OCI-LY3 (cell line): ENCODE results near the gene DUS2.
A peak's percentile ranks its signal among the peaks of the same experiment; 100 is the strongest.
"Not testable (repeated sequence)": the region's sequence is repeated elsewhere in the genome, so short reads cannot be mapped to it uniquely, and the experiment has no call there.

Experiments
- H2AFZ ChIP-seq: fragments of 200-600, 300-600 bp; shearing (Covaris generic); 2 replicates; pipeline ENCODE4 v1.6.0; 2014; ENCODE audit warnings: antibody characterized with exemption, low read depth, low read length
- H3K27ac ChIP-seq: fragments of 200-600, 300-600 bp; sonication (generic); 2 replicates; pipeline ENCODE4 v1.5.1; 2014; ENCODE audit warnings: mild to moderate bottlenecking, low read length, moderate library complexity, mixed read lengths
- H3K27me3 ChIP-seq: fragments of 200-600, 300-600 bp; sonication (generic); 2 replicates; pipeline ENCODE4 v1.6.1; 2014; ENCODE audit warnings: low read depth, low read length, mixed read lengths
- H3K36me3 ChIP-seq: fragments of 200-600, 300-600 bp; sonication (generic); replicated peaks from 2 replicates; pipeline ENCODE3; 2014; ENCODE audit warnings: low read depth, low read length, mixed read lengths
- H3K4me1 ChIP-seq: fragments of 300-600, 200-600 bp; sonication (generic); 2 replicates; pipeline ENCODE4 v1.6.1; 2014; ENCODE audit warnings: low read length, mixed read lengths
- H3K4me2 ChIP-seq: fragments of 200-600, 300-600 bp; sonication (generic); 2 replicates; pipeline ENCODE4 v1.6.1; 2014; ENCODE audit warnings: low read length, mixed read lengths
- H3K4me3 ChIP-seq: fragments of 300-600, 200-600 bp; sonication (generic); 2 replicates; pipeline ENCODE4 v1.5.1; 2014; ENCODE audit warnings: antibody characterized with exemption, mild to moderate bottlenecking, low read length, moderate library complexity
- H3K79me2 ChIP-seq: fragments of 300-600, 200-600 bp; shearing (Covaris generic); 2 replicates; pipeline ENCODE4 v1.6.1; 2014; ENCODE audit warnings: mild to moderate bottlenecking, low read length, mixed read lengths
- H3K9ac ChIP-seq: fragments of 300-600, 200-600 bp; shearing (Covaris generic); 2 replicates; pipeline ENCODE4 v1.6.0; 2014; ENCODE audit warnings: mild to moderate bottlenecking, low read length, moderate library complexity
- H3K9me3 ChIP-seq: fragments of 200-600, 300-600 bp; shearing (Covaris generic); 2 replicates; pipeline ENCODE4 v1.6.1; 2014; ENCODE audit warnings: low read length, mixed read lengths; ENCODE audit not compliant: insufficient read depth
- H4K20me1 ChIP-seq: fragments of 200-600, 300-600 bp; sonication (generic); 2 replicates; pipeline ENCODE4 v1.6.1; 2016; ENCODE audit warnings: low read length, mixed read lengths; ENCODE audit not compliant: insufficient read depth
- EZH2phosphoT487 ChIP-seq: fragments of 200-600 bp; shearing (Covaris generic); IDR thresholded peaks from 2 replicates; pipeline ENCODE4 v1.6.1; 2018; ENCODE audit warnings: antibody characterized with exemption, mixed run types, low read depth
- TF ChIP-seq, protein P1 (sequence below): fragments of 200-600, 300-600 bp; sonication (generic); IDR thresholded peaks from 2 replicates; pipeline ENCODE4 v1.5.1; 2014; ENCODE audit warnings: antibody characterized with exemption, low read length, low read depth

Gene DUS2

DNA sequence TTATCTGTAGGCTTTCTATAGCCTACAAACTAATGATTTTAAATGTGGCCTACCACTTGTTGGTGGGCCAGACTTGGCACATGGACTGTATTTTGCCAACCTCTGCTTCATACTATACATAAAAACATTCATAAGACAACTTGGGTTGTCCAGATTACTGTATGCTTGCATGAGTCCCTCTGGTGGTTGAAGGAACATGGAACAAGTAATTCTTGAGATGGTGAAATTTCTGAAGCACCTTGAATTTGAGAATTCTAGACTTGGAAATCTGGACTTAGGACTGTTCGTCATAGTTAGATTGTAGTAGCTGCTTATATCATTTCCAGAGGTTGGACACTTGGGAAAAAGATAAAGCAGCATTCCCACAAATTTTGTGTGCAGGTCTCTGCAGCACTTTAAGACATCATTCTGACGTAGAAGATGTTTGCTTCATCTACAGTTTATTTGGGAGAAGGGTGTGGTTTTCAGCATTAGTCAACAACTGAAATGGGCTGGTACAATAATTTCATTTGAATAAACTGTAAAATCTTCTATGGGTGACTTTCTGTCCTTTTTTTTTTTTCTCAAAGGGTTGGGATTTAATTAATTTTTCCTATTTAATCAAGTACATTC, 93.3 kb downstream of the DUS2 start:
- no peak overlapping the region for H3K4me2 ChIP-seq
- H2AFZ ChIP-seq = no peak overlapping the region
- no peak overlapping the region for H3K9ac ChIP-seq
- H3K27ac ChIP-seq = no peak overlapping the region
- H3K4me1 ChIP-seq = peaks cover 20% of the 10 kb centered on the region
- no peak for TF ChIP-seq EZH2phosphoT487
- TF ChIP-seq, protein P1, sequence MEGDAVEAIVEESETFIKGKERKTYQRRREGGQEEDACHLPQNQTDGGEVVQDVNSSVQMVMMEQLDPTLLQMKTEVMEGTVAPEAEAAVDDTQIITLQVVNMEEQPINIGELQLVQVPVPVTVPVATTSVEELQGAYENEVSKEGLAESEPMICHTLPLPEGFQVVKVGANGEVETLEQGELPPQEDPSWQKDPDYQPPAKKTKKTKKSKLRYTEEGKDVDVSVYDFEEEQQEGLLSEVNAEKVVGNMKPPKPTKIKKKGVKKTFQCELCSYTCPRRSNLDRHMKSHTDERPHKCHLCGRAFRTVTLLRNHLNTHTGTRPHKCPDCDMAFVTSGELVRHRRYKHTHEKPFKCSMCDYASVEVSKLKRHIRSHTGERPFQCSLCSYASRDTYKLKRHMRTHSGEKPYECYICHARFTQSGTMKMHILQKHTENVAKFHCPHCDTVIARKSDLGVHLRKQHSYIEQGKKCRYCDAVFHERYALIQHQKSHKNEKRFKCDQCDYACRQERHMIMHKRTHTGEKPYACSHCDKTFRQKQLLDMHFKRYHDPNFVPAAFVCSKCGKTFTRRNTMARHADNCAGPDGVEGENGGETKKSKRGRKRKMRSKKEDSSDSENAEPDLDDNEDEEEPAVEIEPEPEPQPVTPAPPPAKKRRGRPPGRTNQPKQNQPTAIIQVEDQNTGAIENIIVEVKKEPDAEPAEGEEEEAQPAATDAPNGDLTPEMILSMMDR = peak; percentile 52
- peaks cover 97% of the 10 kb centered on the region for H3K79me2 ChIP-seq
- peaks cover 74% of the 10 kb centered on the region for H4K20me1 ChIP-seq
- no peaks in the 10 kb centered on the region for H3K36me3 ChIP-seq
- no peaks in the 10 kb centered on the region for H3K27me3 ChIP-seq
- no peak overlapping the region for H3K4me3 ChIP-seq
- no peaks in the 10 kb centered on the region for H3K9me3 ChIP-seq

DNA sequence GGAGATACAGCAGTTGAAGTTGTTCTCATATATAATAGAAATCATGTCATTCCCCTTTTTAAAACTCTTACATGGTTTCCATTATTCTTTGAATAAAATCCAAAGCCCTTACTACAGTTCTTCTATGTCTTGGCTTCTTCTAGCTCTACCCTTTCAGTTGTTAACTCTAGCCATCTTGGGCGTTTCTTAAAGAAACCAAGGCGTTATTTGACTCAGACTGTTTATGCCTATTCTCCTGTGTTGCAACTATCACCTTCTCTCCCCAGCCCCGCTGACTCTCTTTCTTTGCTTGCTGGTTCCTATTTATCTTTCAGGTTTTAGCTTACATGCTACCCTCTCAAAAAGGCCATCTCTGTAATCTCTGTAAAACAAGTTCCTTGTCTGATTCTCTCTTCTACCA, 94.8 kb downstream of the DUS2 start:
- no peak overlapping the region for H3K4me3 ChIP-seq
- peaks cover 5% of the 10 kb centered on the region for H3K36me3 ChIP-seq
- H3K27ac ChIP-seq = no peak overlapping the region
- peaks cover 97% of the 10 kb centered on the region for H3K79me2 ChIP-seq
- no peaks in the 10 kb centered on the region for H3K27me3 ChIP-seq
- H4K20me1 ChIP-seq = peaks cover 77% of the 10 kb centered on the region
- H3K4me1 ChIP-seq = peaks cover 20% of the 10 kb centered on the region
- no peak overlapping the region for H3K9ac ChIP-seq
- no peak for TF ChIP-seq EZH2phosphoT487
- TF ChIP-seq, protein P1 = no peak
- no peak overlapping the region for H2AFZ ChIP-seq
- H3K4me2 ChIP-seq = no peak overlapping the region
- H3K9me3 ChIP-seq = no peaks in the 10 kb centered on the region

DNA sequence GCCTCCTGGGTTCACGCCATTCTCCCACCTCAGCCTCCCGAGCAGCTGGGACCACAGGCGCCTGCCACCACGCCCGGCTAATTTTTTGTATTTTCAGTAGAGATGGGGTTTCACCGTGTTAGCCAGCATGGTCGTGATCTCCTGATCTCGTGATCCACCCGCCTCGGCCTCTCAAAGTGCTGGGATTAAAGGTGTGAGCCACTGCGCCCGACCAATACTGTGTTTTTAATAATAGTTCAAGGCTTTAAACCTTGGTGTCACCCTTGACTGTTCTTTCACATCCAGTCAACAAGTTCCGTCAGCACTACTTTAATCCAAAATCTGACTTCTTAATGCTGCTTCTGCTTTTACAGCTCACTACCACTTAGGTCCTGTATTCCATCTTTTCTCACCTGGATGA, 95.9 kb downstream of the DUS2 start:
- H3K4me3 ChIP-seq = peak overlapping the region; percentile 50
- peaks cover 96% of the 10 kb centered on the region for H3K79me2 ChIP-seq
- H3K4me2 ChIP-seq = peak overlapping the region; percentile 31

DNA sequence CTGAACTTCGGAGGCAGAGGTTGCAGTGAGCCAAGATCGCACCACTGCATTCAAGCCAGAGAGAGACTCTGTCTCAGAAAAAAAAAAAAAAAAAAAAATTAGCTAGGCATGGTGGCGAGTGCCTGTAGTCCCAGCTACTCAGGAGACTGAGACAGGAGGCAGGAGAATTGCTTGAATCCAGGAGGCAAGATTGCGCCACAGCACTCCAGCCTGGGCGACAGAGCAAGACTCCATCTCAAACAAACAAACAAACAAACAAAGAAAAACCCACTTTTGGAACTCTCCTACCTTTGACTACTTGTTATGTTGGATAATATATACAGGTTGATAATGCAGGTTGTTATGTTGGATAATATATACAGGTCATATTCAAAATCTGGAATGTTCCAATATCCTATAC, 97.4 kb downstream of the DUS2 start:
- H3K9ac ChIP-seq, H3K27me3 ChIP-seq, H2AFZ ChIP-seq, H3K4me2 ChIP-seq, H3K27ac ChIP-seq, H3K4me3 ChIP-seq, H3K9me3 ChIP-seq, H3K36me3 ChIP-seq: not testable (repeated sequence)
- Histone ChIP-seq H3K4me1 (peaks cover 20% of the 10 kb centered on the region), H4K20me1 (peaks cover 57% of the 10 kb centered on the region), H3K79me2 (peaks cover 91% of the 10 kb centered on the region)

More for the DNA sequence above, 95.9 kb downstream of the DUS2 start:
- not testable (repeated sequence) for H3K9ac ChIP-seq, H3K27me3 ChIP-seq, H3K9me3 ChIP-seq, H3K27ac ChIP-seq, H2AFZ ChIP-seq, H3K36me3 ChIP-seq
- peaks cover 67% of the 10 kb centered on the region for H4K20me1 ChIP-seq
- H3K4me1 ChIP-seq = peaks cover 20% of the 10 kb centered on the region

DNA sequence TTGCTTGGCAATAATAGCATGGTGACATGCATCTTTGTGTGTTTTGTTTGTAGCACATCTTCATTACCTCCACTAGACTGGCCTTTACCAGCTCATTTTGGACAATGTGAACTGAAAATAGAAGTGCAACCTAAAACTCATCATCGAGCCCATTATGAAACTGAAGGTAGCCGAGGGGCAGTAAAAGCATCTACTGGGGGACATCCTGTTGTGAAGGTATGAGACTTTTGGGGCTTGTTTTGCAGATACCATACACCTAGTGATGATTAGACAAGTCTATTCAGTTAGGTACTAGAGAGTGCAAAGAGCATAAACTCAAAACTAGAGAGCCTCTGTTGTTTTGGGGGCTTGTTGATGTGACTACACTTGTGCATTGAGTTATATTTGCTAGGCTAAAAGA, 103.3 kb downstream of the DUS2 start:
- H3K4me3 ChIP-seq = no peak overlapping the region
- peaks cover 14% of the 10 kb centered on the region for H4K20me1 ChIP-seq
- H3K36me3 ChIP-seq = peaks cover 12% of the 10 kb centered on the region
- H3K9me3 ChIP-seq = no peaks in the 10 kb centered on the region
- H3K9ac ChIP-seq = no peak overlapping the region
- no peaks in the 10 kb centered on the region for H3K27me3 ChIP-seq
- no peak overlapping the region for H2AFZ ChIP-seq
- H3K27ac ChIP-seq = no peak overlapping the region
- TF ChIP-seq, protein P1 = no peak
- TF ChIP-seq EZH2phosphoT487 = no peak
- H3K4me2 ChIP-seq = no peak overlapping the region
- H3K79me2 ChIP-seq = peaks cover 49% of the 10 kb centered on the region
- peaks cover 3% of the 10 kb centered on the region; the same call in 1 of the 2 replicates for H3K4me1 ChIP-seq
